Activated CD4-positive, alpha-beta T cell treated with anti-CD3 and anti-CD28 coated beads, Interleukin-2, amount 50 U/mL, for 4 hours (primary cell): ENCODE data around the gene C3orf33.

Source experiments
- DNase-seq, 2 experiments: peaks; one replicate each; pipeline ENCODE4 v3.0.0-alpha.2; 2020

The C3orf33 gene

DNA sequence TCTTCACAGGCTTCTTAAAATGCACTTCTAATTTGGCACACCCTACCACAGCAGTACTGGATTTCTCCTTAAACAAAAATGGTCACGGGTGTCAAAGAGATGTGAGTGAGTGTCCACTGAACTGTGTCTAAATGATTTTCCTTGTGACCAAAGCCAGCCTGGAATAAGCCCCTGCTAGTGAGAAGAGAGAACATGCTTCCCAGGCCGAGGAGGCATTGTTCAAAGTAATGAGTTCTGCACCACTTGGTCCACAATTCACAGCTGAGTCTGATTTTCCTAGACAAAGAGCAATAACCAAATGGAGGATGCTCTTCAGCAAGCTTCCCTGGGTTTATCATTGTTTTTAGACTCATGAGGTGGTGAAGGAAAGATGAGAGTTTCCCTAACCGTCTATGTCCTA, 65.0 kb downstream of the C3orf33 start:
- DNase-seq = no peak

DNA sequence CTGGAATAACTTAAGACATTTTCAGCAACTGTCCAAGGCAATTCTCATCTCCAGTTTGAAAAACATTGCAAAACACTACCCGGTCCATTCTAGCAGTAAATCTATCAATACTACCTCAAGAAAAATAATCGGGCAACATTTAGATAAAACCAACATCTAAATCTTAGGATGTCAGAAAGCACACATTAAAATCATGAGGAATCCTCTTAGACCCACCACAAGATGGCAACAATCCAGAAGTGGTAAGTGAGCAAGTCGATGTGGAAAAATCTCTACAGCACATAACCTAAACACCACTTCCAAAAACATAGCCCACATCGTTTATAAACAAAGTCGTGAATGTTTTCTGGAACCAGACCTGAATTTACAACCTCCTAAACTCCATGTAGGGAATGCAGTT, 66.9 kb downstream of the C3orf33 start:
- no peak for DNase-seq

DNA sequence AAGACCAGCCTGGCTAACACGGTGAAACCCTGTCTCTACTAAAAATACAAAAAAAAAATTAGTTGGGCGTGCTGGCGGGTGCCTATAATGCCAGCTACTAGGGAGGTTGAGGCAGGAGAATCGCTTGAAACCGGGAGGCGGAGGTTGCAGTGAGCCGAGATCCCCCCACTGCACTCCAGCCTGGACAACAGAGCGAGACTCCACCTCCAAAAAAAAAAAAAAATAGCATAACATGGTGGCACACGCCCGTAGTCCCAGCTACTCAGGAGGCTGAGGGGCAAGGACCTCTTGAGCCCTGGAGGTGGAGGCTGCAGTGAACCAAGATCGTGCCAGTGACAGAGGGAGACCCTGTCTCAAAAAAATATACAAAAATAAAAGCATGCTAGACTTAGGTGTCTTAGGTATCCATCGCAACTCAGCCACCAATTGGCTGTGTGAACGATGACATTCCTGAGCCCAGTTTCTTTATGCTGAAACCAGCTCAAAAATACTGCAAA, 67.5 kb downstream of the C3orf33 start:
- no peak for DNase-seq

DNA sequence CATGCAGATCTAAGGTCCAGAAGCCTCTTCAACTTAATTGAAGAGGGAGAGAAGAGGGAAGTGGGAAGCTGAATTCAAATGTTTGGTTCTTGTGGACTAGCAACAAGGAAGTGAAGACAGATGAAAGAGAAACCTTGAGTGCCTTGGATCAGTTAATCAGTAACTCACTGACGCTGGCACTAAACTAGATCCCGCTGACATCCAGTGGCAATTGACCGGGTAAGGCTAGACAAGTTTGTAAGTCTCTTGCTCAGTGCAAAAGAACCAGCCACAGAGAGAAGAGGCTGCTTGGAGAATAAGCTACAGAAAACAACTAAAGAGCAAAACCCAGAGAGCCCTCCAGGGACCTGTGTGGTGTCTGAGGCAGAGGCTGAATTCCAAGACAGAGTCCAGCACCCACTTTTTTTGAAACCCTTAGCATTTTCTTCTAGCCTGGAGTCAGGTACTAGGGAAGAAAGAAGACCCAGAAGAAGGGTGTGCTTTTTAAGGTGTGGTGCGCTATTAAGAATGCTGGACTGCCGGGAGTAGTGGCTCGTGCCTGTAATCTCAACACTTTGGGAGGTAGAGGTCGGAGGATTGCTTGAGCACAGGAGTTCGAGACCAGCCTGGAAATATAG, 68.1 kb downstream of the C3orf33 start:
- DNase-seq = no peak

DNA sequence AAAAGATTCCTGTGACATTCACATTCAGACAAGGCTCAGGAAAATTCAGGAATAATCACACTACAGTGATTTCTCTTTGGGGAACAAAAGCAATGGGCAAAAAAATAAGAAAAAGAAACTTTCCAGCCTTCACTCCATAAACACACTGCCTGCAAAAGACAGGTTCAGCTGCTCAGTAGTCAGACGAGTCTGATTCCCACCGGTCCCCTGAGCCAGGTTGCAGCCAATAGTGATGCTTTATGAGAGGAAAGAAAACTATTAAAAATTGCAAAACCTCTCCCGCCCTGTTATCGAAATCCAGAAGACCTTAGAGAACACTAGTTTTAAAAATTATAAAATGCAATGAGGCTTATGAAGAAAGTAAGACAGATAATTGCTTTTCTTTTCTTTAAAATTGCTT, 69.7 kb downstream of the C3orf33 start:
- DNase-seq = no peak

DNA sequence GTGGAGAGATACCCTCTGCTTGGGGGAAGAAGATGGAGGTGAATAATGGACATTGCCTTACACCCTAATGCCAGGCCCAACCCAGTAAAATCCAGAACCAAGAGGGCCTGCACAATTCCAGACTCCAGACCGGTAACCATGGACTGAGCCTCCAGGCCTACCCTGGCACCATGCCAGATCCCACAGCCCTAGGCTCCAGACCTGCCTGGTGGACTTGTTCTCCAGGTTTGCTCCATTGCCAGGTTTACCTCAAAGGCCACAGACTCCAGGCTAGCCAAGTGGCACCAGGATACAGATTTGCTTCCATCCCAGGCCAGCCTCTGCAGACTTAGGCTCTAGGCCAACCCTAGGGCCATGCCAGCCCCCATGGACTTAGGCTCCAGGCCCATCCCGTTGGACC, 75.2 kb downstream of the C3orf33 start:
- no peak for DNase-seq

DNA sequence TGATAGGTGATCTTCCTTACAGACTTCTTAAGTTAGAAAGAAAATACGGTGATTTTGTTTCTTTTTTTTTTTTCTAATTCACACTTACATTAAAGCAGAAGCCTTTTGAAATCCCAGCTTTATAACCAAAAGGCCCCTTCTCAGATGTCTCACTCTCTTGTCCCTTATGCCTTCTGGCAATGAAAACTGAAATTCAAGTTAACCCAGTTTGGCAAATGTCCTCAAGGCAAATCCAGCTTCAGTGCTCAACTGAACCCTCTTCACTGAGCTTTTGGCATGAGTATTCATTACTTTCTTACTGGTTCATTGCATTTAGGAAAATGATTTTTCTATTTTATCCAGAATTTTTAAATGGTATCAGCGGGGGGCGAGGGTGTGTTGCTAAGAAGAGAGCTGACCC, 78.2 kb downstream of the C3orf33 start:
- no peak for DNase-seq

DNA sequence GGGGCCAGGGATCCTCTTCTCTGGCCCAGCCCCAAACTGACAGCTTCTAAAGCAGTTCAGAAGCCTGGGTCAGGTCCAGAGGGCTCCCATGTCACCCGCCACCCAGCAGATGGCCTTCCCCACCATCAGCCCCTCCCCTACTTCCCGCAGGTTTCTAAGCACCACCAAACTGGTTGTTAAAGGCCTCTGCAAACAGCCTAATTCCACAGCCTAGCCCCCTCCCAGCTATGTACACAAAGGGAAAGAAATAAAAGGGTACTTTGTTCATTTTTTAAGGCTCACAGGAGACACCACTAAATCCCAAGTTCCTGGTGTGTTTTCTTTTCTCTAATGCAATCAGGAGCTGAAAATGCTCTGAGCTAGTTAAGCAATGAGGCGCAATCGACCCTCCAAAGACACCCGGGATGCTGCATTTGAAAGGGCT, 91.8 kb downstream of the C3orf33 start:
- DNase-seq = no peak
